Prostate gland (tissue), 2 donors: ENCODE results near the gene POLR2F. TPM values are rescaled to one million over a fixed set of nuclear protein-coding genes. Genes with fewer than 3 reads are reported as not detected.
A peak's percentile ranks its signal among the peaks of the same experiment; 100 is the strongest.

Experiments used
- DNase-seq: peaks from one replicate; pipeline ENCODE4 v3.0.0-alpha.2; 2019; ENCODE audit warnings: low spot score
- H3K27ac ChIP-seq, 2 donors: fragments of 200-600 bp; sonication (generic); 2 replicates each; pipeline ENCODE4 v1.5.1; 2017 to 2019
- H3K27me3 ChIP-seq: fragments of 200-600 bp; sonication (generic); replicated peaks from 2 replicates; pipeline ENCODE4 v1.5.1; 2019; ENCODE audit not compliant: insufficient read depth
- H3K36me3 ChIP-seq, 2 donors: fragments of 200-600 bp; sonication (generic); 1 replicate in 1 of 2; 2 replicates in 1 of 2; pipeline versions ENCODE4 v1.5.1 to v1.8.1; 2017 to 2019
- H3K4me1 ChIP-seq: fragments of 200-600 bp; sonication (generic); replicated peaks from 2 replicates; pipeline ENCODE4 v1.5.1; 2019
- H3K4me3 ChIP-seq, 2 donors: fragments of 200-600 bp; sonication (generic); 2 replicates each; pipeline ENCODE4 v1.5.1; 2017 to 2019
- H3K9me3 ChIP-seq: fragments of 200-600 bp; sonication (generic); 2 replicates; pipeline ENCODE4 v1.5.1; 2017
- POLR2A ChIP-seq: fragments of 450-650 bp; IDR thresholded peaks from one replicate; pipeline ENCODE4 v1.6.1; 2016; ENCODE audit warnings: antibody characterized with exemption, mild to moderate bottlenecking
- POLR2AphosphoS5 ChIP-seq: sonication (generic); formaldehyde crosslinking; IDR thresholded peaks from one replicate; pipeline ENCODE4 v1.6.1; 2017; ENCODE audit warnings: antibody characterized with exemption
- WGBS: methylation state at CpG from one replicate; pipeline ENCODE4 v1.1.5; 2018; 5-methylcytosine and 5-hydroxymethylcytosine counted together
- intact Hi-C: fragments of 100-400 bp; cut with DNase I; formaldehyde crosslinking; loops from one replicate; pipeline ENCODE4 v1.14.2; 2022
- total RNA-seq, 2 donors: library from RNA; depleted of rRNA; stranded (reverse); fragments of >200 nt; gene quantifications; one replicate each; pipeline ENCODE4 v1.1.0, GENCODE V29; 2016
- TF ChIP-seq, protein P1 (sequence below), 4 experiments: fragments of 200-600 bp in 2 of 4; fragments of 450-650 bp in 2 of 4; sonication (generic) in 2 of 4; IDR thresholded peaks; 1 replicate in 3 of 4; 2 replicates in 1 of 4; pipeline ENCODE4 v1.5.1; 2016 to 2019; ENCODE audit warnings: antibody characterized with exemption in 4 of 4, mild to moderate bottlenecking in 2 of 4, moderate library complexity in 2 of 4

POLR2F gene
- total RNA-seq, 2 donors from 2014 or later = 63.1 to 157 TPM

- intact Hi-C loops = no loop called here
- WGBS = 64% methylated on average over 11 of the region's 11 CpGs
- no peak for DNase-seq
- Histone ChIP-seq H3K4me1 (peaks cover 17% of the 10 kb centered on the region), H3K36me3 (peaks cover 0 to 20% of the 10 kb centered on the region in 2 donors), H3K9me3 (no peaks in the 10 kb centered on the region), H3K27me3 (no peaks in the 10 kb centered on the region), H3K27ac (peak overlapping the region in 1 of 2 donors; percentile 48), H3K4me3 (no peak overlapping the region)
- TF ChIP-seq, protein P1, sequence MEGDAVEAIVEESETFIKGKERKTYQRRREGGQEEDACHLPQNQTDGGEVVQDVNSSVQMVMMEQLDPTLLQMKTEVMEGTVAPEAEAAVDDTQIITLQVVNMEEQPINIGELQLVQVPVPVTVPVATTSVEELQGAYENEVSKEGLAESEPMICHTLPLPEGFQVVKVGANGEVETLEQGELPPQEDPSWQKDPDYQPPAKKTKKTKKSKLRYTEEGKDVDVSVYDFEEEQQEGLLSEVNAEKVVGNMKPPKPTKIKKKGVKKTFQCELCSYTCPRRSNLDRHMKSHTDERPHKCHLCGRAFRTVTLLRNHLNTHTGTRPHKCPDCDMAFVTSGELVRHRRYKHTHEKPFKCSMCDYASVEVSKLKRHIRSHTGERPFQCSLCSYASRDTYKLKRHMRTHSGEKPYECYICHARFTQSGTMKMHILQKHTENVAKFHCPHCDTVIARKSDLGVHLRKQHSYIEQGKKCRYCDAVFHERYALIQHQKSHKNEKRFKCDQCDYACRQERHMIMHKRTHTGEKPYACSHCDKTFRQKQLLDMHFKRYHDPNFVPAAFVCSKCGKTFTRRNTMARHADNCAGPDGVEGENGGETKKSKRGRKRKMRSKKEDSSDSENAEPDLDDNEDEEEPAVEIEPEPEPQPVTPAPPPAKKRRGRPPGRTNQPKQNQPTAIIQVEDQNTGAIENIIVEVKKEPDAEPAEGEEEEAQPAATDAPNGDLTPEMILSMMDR (IDR thresholded peaks at IDR 0.05) = peak in 3 of 4 experiments; percentile 14 to 38 (median 37)
- TF ChIP-seq POLR2AphosphoS5 = no peak
Observed at GRCh38 chr22:37930270-37930951, 23.1 kb upstream of the POLR2F start.

DNA sequence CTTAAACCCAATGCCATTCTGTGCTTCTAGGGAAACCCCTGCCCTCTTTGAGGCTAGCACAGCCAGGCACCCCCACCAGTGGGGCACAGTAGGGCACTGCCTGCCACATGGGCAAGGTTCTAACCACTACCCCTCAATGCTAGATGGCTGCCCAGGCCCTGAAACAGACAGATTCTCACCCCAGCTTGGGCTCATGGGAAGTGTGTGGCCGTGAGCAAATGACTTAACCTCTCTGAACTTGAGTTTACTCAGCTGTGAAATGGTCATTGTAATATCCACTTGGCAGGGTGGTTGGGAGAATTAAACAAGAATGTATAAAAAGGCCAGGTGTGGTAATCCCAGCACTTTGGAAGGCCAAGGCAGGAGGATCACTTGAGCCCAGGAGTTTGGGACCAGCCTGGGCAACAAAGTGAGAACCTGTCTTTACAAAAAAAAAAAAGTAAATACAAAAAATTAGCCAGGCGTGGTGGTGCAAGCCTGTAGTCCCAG, 22.5 kb upstream of the POLR2F start:
- no peak for DNase-seq
- intact Hi-C loops = no loop called here
- H3K4me3 ChIP-seq = no peak overlapping the region
- peaks cover 17% of the 10 kb centered on the region for H3K4me1 ChIP-seq
- no peaks in the 10 kb centered on the region for H3K27me3 ChIP-seq
- WGBS = 67% methylated on average over 2 of the region's 2 CpGs
- no peak overlapping the region for H3K27ac ChIP-seq
- peaks cover 0 to 15% of the 10 kb centered on the region in 2 donors for H3K36me3 ChIP-seq
- H3K9me3 ChIP-seq = no peaks in the 10 kb centered on the region
- TF ChIP-seq, protein P1 (IDR thresholded peaks at IDR 0.05) = no peak
- TF ChIP-seq POLR2AphosphoS5 = no peak
- no peak for TF ChIP-seq POLR2A

DNA sequence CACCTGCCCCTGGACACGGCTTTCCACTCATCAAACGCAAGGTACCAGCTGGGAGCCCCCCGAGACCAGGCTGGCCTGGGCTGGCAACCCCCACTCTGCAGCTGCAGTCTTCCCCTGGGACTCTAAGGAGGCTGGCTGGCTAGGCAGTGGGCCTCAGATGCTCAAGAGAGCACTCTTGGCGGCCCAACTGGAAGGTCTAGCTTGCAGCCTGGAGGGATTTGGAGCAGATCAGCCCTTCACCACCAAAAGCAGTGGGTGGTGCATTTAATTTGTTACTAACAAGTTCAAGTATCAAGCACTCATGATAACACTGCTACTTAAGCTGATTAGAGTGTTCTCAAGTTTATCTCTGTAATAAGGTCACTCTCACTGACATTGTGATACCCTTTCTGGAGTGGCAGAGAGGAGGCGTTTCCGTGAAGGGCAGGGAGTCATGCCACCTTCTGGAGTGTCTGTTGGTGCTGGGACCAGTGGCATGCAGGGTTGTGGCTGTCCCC, 21.6 kb upstream of the POLR2F start:
- TF ChIP-seq, protein P1 (IDR thresholded peaks at IDR 0.05) = no peak
- TF ChIP-seq POLR2AphosphoS5 (no peak), POLR2A (no peak)
- DNase-seq = no peak
- Histone ChIP-seq H3K4me1 (peaks cover 17% of the 10 kb centered on the region), H3K27ac (no peak overlapping the region), H3K36me3 (peaks cover 0 to 8% of the 10 kb centered on the region in 2 donors), H3K4me3 (no peak overlapping the region), H3K27me3 (no peaks in the 10 kb centered on the region), H3K9me3 (no peaks in the 10 kb centered on the region)
- intact Hi-C loops = loop anchor here (1.0 to 2.0 kb wide), 2 partner anchors 25 to 43 kb away; partner anchors contain the start of gene MICALL1
- WGBS = 79% methylated on average over 6 of the region's 6 CpGs

DNA sequence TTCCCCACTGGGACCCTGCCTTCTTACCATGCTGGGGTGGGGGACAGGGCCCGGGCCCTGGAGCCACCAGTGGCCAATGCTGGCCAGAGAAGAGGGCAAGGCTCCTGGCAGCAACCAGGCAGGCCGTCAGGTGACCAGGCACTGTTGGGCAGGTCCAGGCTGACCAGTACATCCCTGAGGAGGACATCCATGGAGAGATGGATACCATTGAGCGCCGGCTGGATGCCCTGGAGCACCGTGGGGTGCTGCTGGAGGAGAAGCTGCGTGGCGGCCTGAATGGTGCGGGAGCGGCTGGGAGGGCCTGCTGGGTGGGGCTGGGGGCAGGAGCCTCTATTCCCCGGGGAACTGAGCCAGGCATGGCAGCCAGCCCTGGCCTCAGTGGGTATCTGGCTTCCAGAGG, 21.1 kb upstream of the POLR2F start:
- intact Hi-C loops = loop anchor here (1.0 to 2.0 kb wide), 2 partner anchors 26 to 43 kb away; partner anchors contain the start of gene MICALL1

More for the DNA sequence above, 21.1 kb upstream of the POLR2F start:
- no peak for DNase-seq
- peaks cover 0 to 4% of the 10 kb centered on the region in 2 donors for H3K36me3 ChIP-seq
- H3K4me3 ChIP-seq = no peak overlapping the region
- H3K4me1 ChIP-seq = peaks cover 17% of the 10 kb centered on the region
- H3K9me3 ChIP-seq = no peaks in the 10 kb centered on the region
- no peaks in the 10 kb centered on the region for H3K27me3 ChIP-seq
- TF ChIP-seq POLR2AphosphoS5 = no peak
- TF ChIP-seq, protein P1 (IDR thresholded peaks at IDR 0.05) = no peak
- no peak for TF ChIP-seq POLR2A
- peak overlapping the region in 1 of 2 donors; percentile 64 for H3K27ac ChIP-seq
- 86% methylated on average over 10 of the region's 10 CpGs for WGBS
